ENCODE data around the gene MEGF10.
A peak's percentile ranks its signal among the peaks of the same experiment; 100 is the strongest.

The MEGF10 gene

DNA sequence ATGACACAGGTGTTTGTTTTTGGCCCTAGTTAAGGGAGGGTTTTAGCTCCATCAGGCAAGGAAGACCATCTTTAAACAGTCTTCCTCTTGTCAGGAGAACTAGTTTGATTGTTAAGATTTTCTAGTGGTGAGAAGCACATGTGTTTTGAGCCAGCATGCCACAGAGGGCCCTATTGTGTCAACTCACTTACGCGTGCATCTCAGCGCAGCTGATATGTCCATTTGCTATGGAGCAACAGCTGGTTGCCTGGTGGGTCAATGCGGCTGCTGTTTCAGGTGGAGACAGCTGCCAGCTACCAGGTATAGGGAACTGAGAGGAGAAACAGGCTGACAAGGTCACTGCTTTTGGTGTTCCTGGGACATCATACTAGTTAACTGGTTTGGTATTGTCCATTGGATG is 126.3 kb downstream of the MEGF10 start:
- DNase-seq: no peak

DNA sequence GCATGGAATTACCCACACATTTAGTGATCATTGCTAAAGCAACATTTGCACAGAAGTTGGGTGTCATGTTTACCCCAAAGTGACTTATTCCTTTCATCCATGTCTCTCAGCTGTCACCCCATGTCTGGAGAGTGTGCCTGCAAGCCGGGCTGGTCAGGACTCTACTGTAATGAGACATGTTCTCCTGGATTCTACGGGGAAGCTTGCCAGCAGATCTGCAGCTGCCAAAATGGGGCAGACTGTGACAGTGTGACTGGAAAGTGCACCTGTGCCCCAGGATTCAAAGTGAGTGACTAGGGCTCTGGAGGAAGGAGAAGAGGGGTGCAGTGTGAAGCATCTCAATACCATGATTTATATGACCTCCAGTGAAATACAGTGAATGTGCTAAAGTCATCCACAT is 126.9 kb downstream of the MEGF10 start:
- DNase-seq: no peak

DNA sequence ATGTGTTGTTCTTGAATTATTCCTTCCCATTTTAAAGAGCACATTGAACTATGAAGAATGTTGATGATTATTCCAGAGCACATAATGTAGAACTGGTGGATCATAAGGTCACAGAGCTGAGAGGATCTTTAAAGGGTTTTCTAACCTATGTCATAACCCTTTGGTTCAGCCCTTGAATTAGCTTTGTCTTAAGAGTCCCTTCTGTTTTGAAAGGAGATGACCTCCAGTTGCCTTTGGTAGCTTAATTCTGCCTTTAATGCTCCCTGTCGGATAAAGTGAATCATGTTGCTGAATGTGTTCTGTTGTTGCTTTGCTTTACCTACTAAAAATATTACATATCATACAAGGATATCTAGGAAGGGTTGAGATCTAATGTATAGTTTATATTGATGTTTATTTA is 127.8 kb downstream of the MEGF10 start:
- no peak for DNase-seq

DNA sequence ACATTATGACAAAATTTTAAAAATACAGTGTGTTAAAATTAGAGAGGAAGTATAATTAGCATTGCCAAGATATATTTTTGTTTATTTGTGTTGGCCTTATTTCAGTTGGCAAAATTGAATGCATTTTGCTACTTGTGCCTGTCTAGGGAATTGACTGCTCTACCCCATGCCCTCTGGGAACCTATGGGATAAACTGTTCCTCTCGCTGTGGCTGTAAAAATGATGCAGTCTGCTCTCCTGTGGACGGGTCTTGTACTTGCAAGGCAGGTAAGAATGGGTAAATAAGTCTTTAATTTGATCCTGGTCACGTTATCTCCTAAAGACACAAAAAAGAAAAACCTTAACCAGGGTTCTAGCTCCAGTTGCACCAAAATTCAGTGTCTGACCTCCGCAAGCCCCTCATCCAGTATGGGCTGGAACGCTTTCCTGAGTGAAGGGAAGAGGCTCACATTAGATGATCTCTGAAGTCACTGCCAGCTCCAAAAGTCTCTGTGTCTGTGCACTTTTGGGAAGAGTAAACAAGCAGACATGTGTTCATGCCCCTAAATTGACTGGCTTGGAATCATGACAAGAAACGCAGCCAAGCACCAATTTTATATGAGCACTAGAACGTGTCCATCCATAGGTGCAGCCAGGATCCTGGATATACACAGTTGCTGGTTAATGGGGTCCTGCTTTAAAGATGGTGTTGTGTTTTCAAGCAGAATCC is 128.5 kb downstream of the MEGF10 start:
- DNase-seq: no peak

DNA sequence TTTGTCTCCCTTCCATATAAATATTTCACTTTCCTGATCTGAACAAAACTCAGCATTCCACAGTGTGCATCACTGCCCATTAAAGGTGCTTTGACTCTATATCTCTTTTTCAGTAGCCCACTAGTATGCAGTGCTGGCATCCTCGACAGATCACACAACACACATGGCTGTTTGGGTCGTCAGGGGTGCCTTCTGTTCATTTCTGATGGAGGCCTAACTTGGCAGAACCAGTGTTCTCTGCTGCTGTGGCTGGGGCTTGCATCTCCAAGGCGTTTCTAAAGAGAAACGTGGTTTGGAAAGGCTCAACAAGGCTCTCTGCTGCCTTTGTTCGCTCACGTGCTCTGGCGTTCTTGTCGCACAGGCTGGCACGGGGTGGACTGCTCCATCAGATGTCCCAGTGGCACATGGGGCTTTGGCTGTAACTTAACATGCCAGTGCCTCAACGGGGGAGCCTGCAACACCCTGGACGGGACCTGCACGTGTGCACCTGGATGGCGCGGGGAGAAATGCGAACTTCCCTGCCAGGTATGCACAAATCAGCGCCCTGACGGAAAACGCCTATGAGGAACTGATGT is 129.2 kb downstream of the MEGF10 start:
- no peak for DNase-seq

DNA sequence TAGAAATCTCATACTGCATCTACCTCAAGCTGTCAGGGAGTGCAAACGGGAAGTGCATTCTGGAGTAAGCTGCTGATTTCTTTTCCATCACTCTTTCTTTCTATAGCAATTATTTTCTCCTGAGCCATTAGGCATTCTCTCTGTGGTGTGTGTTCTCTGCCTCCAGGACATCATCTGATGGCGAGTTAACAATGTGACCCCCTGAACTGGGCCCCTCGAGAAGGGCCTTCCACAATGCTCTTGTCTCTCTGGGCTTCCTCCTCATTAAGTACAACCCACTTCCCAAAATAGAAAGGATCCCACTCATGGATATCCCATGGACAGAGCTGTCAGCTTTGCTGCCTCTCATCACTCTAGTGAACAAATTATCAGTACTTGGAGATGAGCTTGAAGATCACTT is 130.2 kb downstream of the MEGF10 start:
- DNase-seq: no peak

DNA sequence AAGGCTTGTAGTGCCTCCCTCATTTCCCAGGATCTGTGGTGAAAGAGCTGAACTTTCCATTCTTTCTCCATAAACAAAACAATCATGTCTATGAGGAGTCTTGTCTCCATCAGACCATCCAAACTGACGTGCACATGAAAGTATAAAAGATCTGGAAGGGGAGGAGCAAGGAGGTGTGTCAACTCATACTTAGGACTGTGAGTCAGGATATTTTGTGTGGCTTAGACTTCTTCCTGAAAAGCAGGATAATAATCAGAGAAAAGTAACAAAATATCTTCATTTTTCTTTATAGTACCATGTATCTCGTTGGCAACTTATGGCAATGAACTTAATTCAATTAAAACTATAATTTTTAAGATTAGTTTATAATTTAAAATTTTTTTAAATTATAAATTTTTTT is 130.9 kb downstream of the MEGF10 start:
- DNase-seq: no peak

DNA sequence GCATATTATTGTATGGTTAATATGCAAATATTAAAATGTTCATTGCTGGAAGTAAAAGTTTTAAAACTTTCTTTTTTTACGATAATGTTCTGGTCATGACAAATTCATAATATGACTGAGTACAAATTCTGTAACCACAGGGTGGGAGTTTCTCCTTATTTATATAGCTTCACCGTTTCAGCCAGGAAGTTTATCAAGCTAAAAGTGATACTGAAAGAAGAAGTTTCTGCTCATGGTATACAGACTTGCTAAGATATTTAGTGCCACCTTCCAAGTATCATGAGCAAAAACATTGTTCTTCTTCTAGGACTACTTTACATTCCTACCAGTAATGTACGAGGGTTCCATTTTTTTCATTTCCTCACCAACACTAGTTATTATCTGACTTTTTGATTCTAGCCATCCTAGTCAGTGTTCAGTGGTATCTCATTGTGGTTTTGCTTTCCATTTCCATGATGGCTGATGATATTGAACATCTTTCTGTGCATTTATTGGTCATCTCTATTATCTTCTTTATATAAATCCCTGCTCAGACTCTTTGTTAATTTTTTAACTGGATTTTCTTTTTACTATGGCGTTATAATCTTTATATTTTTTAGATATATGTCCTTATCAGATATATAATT is 132.7 kb downstream of the MEGF10 start:
- no peak for DNase-seq

DNA sequence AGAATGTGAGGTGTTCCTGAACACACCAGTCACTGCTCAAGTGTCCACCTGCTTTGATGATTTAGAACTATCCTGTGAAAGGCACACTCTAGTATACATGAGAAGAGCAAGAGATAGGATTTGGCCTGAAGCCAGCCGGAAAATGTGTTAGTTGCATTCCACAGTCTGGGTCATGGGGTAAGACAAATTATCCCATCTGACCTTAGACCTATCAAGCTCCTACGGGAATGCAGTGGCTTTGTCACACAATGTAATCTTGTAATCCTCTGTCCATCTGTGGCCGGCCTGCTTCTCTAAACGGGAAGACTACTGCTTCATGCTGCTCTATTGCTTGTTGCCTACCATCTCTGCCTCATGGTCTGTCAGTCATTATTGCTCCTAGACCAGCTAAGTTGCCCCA is 134.4 kb downstream of the MEGF10 start:
- DNase-seq: no peak

DNA sequence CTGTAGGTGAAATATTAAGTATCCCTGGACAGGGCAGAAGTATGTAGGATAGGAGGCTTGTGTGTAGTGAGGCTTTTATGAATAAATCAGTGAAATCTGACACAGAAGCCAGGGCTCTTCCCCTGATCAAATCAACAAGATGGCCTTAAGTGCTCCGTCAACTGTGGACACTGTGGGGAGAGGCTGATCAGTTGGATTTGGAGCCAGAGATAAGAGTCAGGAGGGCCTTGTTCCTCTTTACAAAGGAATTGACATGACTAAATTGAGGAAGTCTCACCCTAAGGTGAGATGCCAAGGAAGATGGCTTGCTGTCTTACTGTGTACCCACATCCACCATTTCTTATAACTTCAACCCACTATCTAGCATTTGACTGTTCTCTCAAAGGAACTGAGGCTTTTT is 135.3 kb downstream of the MEGF10 start:
- no peak for DNase-seq

DNA sequence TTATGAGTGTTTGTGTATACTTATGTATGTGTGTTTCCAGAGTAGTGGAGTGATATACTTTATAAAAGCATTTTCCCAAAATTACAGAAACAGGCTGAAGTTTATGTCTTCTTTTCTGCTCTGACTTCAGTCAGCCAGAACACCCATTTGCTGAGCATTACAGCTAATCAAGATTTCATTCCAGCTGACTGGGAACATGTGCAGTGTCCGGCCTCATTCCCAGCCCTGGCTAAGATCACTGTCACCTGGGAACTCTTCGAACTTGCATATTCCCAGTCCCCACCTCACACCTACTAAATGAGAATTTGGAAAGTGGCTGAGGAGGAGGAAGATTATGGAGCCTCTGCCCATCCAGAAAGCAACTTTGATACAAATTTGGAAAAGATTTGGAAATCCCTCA is 136.1 kb downstream of the MEGF10 start:
- no peak for DNase-seq

DNA sequence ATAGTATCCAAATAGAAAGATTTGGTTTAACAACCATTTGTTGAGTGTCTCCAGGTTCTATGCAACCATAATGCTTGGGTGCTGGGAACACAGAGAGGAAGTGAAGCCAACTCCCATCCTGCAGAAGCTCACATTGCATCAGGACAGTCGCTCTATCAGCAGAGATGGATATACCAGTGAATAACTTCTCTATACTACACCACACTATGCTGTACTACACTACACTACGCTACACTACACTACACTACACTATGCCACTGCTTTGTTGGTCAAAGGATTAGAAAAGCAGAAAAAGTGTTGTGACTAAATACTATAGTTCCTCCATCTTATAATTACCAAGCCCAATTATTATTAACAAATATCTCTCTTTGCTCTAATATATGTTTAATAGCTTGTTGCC is 137.7 kb downstream of the MEGF10 start:
- DNase-seq: no peak

DNA sequence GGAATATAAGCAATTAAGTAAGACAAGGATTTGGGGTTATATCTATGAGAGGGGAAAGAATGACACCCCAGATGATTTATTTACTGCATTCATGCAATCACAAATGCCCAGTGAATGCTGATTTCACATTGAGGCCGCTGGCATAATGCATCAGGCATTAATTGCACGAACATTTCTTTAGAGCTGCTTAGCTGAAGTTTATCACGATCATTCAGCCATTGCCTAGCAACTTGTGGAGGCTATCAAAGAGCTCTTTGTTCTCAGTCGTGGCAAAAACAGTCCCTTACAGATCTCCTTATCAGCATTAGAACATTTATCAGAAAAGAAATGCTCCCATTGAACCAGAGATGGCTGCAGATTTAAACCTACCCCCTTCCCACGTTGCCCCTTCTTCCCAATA is 138.2 kb downstream of the MEGF10 start:
- DNase-seq: no peak

DNA sequence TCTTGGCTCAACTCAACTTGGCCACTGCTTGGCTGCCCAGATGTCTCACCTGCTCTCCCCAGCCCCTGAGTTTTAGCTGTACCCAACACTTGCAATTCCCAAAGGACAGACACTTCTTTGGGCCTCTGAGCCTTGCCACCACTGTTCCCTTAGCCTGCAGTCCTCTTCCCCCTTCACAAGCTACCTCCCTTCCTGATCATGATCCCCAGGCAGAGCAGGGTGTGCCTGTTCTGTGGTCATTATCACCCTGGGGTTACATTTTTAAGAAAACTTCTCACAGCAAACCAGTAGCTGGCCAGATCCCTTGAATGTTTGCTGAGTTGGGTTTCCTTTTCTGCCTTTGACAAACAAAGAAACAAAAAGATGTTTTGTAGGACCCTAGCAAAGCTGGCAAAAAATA is 139.3 kb downstream of the MEGF10 start:
- no peak for DNase-seq

DNA sequence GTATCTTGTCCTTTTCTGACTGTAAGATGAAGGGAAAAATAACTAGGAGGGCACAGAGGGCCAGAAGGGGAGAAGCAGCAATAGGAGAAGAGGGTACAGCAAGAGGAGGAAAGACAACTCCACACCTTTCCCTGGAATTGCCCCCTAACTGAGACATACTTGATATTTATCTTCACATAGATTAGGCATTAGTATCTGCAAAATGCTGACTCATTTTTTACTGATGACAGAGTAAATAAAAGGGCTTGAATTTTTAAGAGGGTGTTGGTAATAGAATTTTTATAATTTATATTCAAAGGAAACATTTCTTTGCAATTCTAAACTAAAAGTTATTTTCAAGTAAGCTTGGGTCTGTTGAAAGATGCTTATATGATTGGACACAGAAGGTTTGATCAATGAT is 140.0 kb downstream of the MEGF10 start:
- DNase-seq: no peak

DNA sequence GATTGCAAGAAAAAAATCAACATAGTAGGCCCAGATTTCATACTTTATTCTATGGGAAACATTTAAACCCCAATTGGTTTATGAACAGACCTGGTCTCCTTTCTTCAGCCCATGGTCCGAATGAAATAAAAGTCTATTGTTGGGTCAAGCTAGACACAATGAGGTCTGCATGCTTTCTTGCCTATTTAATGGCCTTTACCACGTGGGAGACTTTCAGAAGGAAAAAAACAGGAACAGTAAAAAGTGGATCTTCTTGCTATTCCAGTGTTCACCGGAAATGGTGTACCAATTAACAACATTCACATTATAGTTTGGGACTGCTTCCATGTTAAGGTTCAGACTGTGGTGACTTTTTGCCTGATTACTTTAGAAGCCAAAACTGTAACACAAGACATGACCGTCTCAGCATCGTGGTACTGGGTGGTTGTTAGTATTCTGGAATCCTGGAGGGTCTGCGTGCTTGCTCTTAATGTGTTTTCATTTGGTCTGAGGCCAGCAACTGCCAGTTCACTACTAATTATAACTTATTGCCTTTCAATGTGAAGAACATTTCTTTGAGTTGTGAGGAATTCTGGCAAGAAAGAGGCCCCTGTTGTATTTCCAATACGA is 141.5 kb downstream of the MEGF10 start:
- no peak for DNase-seq

DNA sequence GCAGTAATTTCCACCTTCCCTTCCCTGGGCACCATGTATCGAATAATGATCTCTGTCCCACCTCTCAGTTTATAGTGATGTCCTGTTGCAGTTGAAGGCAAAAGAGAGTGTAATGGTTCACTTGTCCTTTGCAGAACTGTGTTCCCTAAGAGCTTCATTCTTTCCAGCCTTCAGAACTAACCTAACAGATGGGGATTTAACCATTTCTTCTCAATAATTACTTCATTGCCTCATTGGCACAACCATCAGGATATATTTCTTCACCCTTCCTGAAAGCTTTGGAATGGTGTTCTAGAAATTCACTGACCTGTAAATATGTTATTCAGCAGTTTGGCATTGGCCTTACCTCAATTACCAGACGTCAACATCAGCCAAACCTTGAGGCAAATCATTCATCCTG is 142.9 kb downstream of the MEGF10 start:
- no peak for DNase-seq

DNA sequence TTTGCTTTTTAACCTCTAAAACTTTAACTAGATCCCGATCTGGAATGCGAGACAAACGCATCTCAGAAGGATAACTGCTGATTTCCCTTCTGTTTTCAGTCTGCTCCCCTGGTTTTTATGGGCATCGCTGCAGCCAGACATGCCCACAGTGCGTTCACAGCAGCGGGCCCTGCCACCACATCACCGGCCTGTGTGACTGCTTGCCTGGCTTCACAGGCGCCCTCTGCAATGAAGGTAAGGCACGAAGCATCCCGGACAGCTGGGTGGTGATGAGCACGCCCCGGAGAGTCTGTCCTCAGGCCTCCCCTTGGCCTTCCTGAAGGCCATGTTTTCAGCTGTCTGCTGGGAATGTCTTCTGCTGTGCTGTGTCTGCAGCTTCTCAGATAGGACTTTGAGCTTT is 144.0 kb downstream of the MEGF10 start:
- no peak for DNase-seq

DNA sequence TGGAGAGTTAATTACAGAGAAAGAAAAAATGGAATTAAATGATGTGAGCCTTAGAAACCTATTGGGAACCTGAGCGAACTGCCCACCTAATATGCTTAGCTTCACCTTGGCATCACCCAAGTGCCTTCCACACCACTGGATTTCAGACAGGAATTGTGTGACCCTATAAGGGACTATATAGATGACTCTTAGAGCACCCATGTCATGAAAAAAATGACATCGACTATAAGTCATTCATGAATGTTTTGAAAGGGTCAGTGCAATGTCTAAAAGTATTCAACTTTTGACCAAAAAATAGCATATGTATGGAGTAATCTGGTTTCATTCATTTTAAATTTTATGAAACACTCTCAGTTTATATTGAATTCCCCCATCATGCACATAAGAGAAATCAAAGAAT is 145.2 kb downstream of the MEGF10 start:
- DNase-seq: no peak

DNA sequence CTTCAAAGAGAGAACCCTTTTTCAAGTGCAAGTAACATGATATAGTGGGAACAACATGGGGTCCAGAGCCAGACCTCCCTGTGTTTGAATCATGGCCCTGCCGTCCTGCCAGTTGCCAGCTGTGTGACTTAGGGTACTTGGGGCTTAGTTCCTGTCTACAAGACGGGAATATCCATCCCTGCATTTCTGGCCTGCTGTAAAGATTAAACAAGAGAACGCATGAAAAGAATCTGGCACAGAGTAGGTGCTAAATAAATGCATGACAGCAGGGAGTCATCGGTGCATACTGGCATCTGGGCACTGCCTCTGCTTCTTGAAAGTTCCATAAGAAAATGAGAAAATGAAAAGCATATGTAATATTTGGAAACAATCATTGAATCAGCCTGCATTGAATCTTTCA is 149.0 kb downstream of the MEGF10 start:
- DNase-seq: no peak

DNA sequence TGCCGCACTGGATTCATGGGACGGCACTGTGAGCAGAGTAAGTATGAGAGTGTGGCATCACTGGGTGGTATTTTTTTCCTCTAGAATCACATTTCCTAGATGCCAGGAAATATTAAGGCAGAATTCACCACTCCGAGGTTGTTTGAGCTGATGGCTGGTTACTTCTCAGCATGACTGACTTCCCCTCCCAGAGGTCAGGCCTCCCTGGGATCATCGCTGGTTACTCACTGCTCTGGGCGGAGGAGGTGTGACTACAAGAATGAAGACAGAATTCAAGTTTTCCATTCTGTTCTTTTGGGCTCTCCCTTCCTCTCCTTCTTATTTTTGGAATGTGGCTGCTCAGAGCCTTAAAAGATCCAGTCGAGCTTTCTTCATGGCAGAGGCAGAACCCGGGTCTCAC is 150.2 kb downstream of the MEGF10 start:
- DNase-seq: no peak

DNA sequence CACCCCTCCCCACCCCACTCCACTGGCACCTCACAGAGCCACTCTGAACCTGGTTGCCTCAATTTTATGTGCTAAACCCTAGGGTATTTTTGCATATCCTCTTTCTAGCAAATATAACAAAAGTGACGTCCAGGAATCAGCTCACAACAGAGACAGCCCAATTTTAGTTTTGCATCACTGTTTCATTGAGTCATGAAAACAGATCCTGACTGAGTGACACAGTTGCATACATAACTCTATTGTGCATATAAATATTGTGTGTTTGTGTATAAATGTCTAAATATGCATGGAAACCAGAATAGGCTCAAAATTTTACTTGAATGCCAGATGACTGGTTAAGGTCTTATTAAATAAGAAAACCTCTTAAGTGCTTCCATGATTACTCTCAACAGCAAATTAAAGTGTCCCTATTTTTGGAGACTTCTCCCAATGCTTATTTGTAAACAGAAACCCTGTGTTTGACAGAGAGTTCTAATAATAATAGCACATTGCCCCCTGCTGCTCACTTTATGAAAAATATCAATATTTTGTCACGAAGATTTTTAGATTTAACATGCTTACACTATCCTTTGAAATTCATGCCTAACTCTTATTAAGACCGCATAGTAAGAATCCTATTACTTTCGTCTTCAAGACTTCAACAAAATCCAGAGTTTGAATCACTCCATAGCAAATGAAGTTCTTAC is 151.3 kb downstream of the MEGF10 start:
- DNase-seq: peak in 1 of 2 experiments; percentile 9

DNA sequence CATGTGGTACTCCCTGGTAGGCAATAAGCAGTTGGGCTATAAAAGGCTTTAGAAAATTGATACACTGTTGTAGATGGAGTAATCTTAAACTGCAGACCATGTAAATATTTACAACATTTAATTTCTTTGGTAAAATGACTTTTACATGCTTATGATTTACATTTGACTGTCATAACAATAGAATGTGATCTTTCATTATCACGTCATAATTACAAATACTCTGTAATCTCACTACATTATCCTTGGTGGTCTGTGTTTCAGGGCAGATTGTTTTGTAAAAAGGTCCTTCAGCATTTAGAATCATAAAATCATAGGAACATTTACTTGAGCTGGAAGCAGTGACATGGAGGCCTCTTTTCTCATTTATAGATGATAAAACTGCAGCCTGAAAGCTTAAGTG is 153.6 kb downstream of the MEGF10 start:
- DNase-seq: no peak

DNA sequence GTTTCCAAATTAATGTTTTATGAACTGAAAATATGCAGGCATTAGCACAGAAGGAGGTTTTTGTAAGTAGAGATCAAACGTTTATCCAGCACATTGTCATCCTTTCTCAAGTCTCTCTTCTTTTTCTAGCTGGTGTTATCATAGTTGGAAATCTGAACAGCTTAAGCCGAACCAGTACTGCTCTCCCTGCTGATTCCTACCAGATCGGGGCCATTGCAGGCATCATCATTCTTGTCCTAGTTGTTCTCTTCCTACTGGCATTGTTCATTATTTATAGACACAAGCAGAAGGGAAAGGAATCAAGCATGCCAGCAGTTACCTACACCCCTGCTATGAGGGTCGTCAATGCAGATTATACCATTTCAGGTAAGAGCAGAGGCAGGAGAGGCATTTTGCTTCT is 154.7 kb downstream of the MEGF10 start:
- no peak for DNase-seq

Measured in SW 1271 (cell line).